Endodermal cell (in vitro differentiated cells): ENCODE measurements around the gene YPEL1. TPM values are rescaled to one million over a fixed set of nuclear protein-coding genes. Genes with fewer than 3 reads are reported as not detected.

Experiments
- DNase-seq: peaks from one replicate; pipeline ENCODE4 v3.0.0-alpha.2; 2017
- H3K27ac ChIP-seq: 2 replicates; pipeline ENCODE4 v1.5.1; 2013; ENCODE audit warnings: mild to moderate bottlenecking, low read depth, low read length, moderate library complexity
- H3K27me3 ChIP-seq: 2 replicates; pipeline ENCODE4 v1.6.1; 2013; ENCODE audit warnings: mild to moderate bottlenecking, low read length, moderate library complexity; ENCODE audit not compliant: insufficient read depth, control insufficient read depth, poor library complexity, severe bottlenecking
- H3K36me3 ChIP-seq: 2 replicates; pipeline ENCODE4 v1.7.0; 2013; ENCODE audit warnings: mild to moderate bottlenecking, low read length, moderate library complexity; ENCODE audit not compliant: control insufficient read depth, insufficient read depth
- H3K4me1 ChIP-seq: one replicate; pipeline ENCODE4 v1.7.0; 2013; ENCODE audit warnings: low read length; ENCODE audit not compliant: control insufficient read depth, insufficient read depth
- H3K4me3 ChIP-seq: 2 replicates; pipeline ENCODE4 v1.5.1; 2013; ENCODE audit warnings: mild to moderate bottlenecking, low read length, moderate library complexity
- H3K9ac ChIP-seq: 2 replicates; pipeline ENCODE4 v1.6.1; 2013; ENCODE audit warnings: mild to moderate bottlenecking, low read length, moderate library complexity; ENCODE audit not compliant: poor library complexity, severe bottlenecking; ENCODE audit errors: extremely low read depth
- H3K9me3 ChIP-seq: 2 replicates; pipeline ENCODE4 v1.6.1; 2013; ENCODE audit warnings: mild to moderate bottlenecking, low read length, moderate library complexity; ENCODE audit not compliant: control insufficient read depth
- H3K27ac Mint-ChIP-seq: 2 replicates; pipeline ENCODE4 v1.8.0; 2020; ENCODE audit warnings: mixed read lengths
- H3K27me3 Mint-ChIP-seq: 2 replicates; pipeline ENCODE4 v1.8.0; 2021; ENCODE audit warnings: mild to moderate bottlenecking, mixed read lengths; ENCODE audit not compliant: insufficient read depth
- H3K36me3 Mint-ChIP-seq: 2 replicates; pipeline ENCODE4 v1.8.0; 2020; ENCODE audit warnings: low read depth, mixed read lengths
- H3K4me1 Mint-ChIP-seq: 2 replicates; pipeline ENCODE4 v1.8.0; 2020; ENCODE audit warnings: mixed read lengths
- H3K4me3 Mint-ChIP-seq: 2 replicates; pipeline ENCODE4 v1.8.0; 2020; ENCODE audit warnings: mild to moderate bottlenecking, moderate library complexity, mixed read lengths
- H3K9me3 Mint-ChIP-seq: 2 replicates; pipeline ENCODE4 v1.8.0; 2020; ENCODE audit warnings: mild to moderate bottlenecking, mixed read lengths
- WGBS, 2 experiments: methylation state at CpG; one replicate each; pipeline versions ENCODE4 v1.1.5 to v1.1.7; 2013; ENCODE audit warnings: missing lambda C conversion rate in 2 of 2, mixed read lengths in 1 of 2; ENCODE audit not compliant: insufficient coverage in 1 of 2, insufficient read length in 1 of 2; 5-methylcytosine and 5-hydroxymethylcytosine counted together
- total RNA-seq, 2 donors: library from RNA; stranded (reverse); fragmentation: NEBNext Ultra II Directional in 1 of 2; extraction: Animal tissue kit (Norgen Biotek cat#: 25700) in 1 of 2; gene quantifications; 2 replicates in 1 of 2; 3 replicates in 1 of 2; pipeline ENCODE4 v1.2.1, GENCODE V29; 2021
- TF ChIP-seq, protein P1 (sequence below): fragments of 200-600 bp; sonication (generic); conservative IDR thresholded peaks from 2 replicates; pipeline ENCODE4 v1.5.0; 2021; ENCODE audit warnings: antibody characterized with exemption, mild to moderate bottlenecking

YPEL1 gene
- total RNA-seq, 2 donors from 2014 or later = 13.4 to 23.4 TPM

DNA sequence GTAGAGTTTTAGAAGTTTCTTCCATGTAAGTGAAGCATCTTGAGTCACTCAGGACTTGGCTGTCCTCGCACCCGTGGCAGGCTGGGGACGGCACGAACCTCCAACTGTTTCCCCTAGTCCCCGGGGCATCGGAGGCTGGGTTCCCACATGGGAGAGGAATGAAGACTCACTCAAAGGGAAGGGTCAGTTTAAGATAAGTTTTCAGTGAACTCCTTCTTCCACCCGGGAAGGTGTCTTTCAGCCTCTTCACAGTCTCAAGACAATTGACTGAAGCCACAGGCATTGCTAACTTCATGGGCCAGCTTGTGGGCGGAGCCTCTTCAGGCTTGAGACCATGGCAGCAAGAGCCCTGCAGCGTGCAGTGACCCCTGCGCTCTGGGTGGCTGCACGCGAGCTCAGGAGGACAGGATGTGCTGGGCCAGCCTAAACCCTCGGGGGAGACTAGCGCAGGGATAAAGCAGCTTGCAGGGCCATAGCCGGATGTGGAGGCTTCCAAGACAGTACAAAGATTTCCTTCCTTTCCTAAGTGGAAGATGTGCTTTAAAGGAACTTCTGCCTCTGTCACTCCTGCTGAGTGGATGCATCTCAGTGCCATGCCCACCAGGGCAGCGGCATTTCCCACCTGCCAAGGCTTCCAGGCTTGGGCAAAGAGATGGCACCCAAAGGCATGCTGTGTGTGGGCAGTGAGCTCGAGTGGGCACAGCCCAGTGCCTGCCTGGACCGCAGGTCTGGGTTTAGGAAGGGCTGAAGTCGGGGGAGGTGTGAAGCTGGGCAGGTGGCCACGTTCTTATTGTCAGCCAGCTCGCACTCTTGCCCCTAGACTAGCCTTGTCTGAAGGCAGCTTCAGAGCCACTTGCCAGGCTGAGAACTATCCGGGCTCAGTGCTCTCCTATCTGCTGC is 36.9 kb downstream of the YPEL1 start:
- H3K27ac Mint-ChIP-seq = no peak overlapping the region
- Histone ChIP-seq H3K4me1 (peaks cover 9% of the 10 kb centered on the region), H3K27ac (peak overlapping the region; percentile 12), H3K9me3 (no peaks in the 10 kb centered on the region), H3K9ac (no peak overlapping the region), H3K4me3 (no peak overlapping the region), H3K27me3 (no peaks in the 10 kb centered on the region), H3K36me3 (peaks cover 34% of the 10 kb centered on the region)
- peaks cover 26% of the 10 kb centered on the region for H3K4me1 Mint-ChIP-seq
- H3K9me3 Mint-ChIP-seq = no peaks in the 10 kb centered on the region
- peaks cover 57% of the 10 kb centered on the region for H3K36me3 Mint-ChIP-seq
- TF ChIP-seq, protein P1, sequence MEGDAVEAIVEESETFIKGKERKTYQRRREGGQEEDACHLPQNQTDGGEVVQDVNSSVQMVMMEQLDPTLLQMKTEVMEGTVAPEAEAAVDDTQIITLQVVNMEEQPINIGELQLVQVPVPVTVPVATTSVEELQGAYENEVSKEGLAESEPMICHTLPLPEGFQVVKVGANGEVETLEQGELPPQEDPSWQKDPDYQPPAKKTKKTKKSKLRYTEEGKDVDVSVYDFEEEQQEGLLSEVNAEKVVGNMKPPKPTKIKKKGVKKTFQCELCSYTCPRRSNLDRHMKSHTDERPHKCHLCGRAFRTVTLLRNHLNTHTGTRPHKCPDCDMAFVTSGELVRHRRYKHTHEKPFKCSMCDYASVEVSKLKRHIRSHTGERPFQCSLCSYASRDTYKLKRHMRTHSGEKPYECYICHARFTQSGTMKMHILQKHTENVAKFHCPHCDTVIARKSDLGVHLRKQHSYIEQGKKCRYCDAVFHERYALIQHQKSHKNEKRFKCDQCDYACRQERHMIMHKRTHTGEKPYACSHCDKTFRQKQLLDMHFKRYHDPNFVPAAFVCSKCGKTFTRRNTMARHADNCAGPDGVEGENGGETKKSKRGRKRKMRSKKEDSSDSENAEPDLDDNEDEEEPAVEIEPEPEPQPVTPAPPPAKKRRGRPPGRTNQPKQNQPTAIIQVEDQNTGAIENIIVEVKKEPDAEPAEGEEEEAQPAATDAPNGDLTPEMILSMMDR = no peak
- no peaks in the 10 kb centered on the region for H3K27me3 Mint-ChIP-seq
- DNase-seq = peak; percentile 66
- no peak overlapping the region for H3K4me3 Mint-ChIP-seq
- 84 to 90% methylated on average over 12 to 22 of the region's 22 CpGs for WGBS, 2 experiments

DNA sequence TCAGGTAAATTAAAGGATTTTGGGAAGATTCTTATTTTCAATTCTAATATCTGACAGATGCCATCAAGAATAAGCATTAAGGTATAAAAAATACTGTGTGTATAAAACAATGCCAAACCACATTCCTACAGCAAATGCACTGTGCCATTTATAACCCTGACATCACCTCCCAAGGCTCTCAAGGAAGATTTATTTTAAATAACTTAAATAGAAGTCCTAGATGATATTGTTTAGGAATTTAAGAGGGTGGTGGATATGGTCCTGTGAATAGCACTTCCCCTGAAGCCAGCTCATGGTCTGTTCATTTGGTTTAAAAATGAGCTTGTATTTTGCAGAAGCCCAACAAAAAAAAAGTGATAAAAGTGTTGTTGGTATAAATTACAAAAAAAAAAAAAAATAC is 37.7 kb downstream of the YPEL1 start:
- Histone ChIP-seq H3K27ac (no peak overlapping the region), H3K4me1 (peaks cover 9% of the 10 kb centered on the region), H3K27me3 (no peaks in the 10 kb centered on the region), H3K36me3 (peaks cover 38% of the 10 kb centered on the region), H3K9me3 (no peaks in the 10 kb centered on the region), H3K9ac (no peak overlapping the region), H3K4me3 (no peak overlapping the region)
- H3K4me1 Mint-ChIP-seq = peaks cover 26% of the 10 kb centered on the region
- H3K27ac Mint-ChIP-seq = no peak overlapping the region
- TF ChIP-seq, protein P1 = no peak
- no peaks in the 10 kb centered on the region for H3K9me3 Mint-ChIP-seq
- no peak for DNase-seq
- H3K36me3 Mint-ChIP-seq = peaks cover 57% of the 10 kb centered on the region
- H3K27me3 Mint-ChIP-seq = no peaks in the 10 kb centered on the region
- no peak overlapping the region for H3K4me3 Mint-ChIP-seq

DNA sequence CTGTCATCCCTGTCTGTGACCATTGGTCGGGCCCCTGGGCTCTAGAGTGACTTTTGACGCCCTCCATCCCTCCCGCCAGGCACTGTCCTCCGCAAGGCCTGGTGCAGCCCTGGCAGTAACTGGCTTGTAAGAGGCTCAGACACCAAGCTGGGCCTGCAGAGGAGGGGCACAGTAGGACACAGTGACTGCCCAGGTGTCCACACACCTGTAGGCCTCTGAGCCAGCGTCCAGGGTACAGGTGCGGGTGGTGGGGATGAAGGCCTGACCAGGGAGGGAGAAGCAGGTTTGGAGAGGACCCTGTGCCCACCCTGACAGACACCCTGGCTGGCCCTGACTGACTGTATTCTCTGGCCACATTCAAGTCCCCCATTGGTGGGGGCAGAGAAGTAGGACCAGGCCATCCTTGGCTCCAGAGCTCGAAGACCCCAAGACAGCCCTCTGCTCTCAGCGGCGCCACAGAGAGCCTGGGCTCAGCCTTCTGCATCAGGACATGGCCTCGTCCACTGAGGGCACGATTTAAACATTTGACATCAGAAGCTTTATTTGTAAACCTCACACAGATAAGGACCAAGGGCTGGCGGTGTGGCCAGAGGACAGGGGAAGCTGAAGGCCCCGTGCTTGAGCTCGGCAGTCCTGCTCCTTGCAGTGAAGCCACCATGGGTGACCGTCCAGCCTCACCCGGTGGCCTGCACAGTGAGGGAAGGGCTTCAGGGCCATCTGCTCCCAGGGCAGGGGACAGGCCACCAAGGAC is 38.4 kb downstream of the YPEL1 start:
- Mint-ChIP-seq H3K36me3 (peaks cover 52% of the 10 kb centered on the region), H3K4me1 (peaks cover 21% of the 10 kb centered on the region), H3K9me3 (no peaks in the 10 kb centered on the region), H3K4me3 (no peak overlapping the region), H3K27me3 (no peaks in the 10 kb centered on the region), H3K27ac (no peak overlapping the region)
- Histone ChIP-seq H3K27ac (no peak overlapping the region), H3K4me3 (no peak overlapping the region), H3K9ac (no peak overlapping the region), H3K9me3 (no peaks in the 10 kb centered on the region), H3K4me1 (peaks cover 9% of the 10 kb centered on the region), H3K27me3 (no peaks in the 10 kb centered on the region), H3K36me3 (peaks cover 38% of the 10 kb centered on the region)
- WGBS, 2 experiments = 92 to 100% methylated on average over 10 to 16 of the region's 16 CpGs
- TF ChIP-seq, protein P1 = no peak
- DNase-seq = peak; percentile 35
